ENCODE data around the gene GRK5.

DNA sequence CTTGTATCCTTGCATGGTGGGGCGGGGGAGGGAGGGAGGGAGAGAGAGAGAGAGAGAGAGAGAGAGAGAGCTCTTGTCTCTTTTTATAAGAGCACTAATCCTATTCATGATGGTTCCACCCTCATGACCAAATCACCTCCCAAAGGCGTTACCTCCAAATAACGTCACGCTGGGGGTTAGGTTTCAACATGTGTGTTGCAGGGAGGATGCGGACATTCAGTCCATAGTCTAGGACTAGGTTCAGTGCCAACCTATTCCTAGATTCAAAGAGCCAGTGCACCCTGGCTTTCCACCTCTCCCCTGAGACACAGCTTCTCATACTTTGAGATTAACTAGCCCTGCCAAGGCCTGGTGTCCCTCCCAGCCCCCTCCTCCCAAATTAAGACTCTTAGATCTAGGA is 123.0 kb downstream of the GRK5 start:
- TF ChIP-seq, protein P1, sequence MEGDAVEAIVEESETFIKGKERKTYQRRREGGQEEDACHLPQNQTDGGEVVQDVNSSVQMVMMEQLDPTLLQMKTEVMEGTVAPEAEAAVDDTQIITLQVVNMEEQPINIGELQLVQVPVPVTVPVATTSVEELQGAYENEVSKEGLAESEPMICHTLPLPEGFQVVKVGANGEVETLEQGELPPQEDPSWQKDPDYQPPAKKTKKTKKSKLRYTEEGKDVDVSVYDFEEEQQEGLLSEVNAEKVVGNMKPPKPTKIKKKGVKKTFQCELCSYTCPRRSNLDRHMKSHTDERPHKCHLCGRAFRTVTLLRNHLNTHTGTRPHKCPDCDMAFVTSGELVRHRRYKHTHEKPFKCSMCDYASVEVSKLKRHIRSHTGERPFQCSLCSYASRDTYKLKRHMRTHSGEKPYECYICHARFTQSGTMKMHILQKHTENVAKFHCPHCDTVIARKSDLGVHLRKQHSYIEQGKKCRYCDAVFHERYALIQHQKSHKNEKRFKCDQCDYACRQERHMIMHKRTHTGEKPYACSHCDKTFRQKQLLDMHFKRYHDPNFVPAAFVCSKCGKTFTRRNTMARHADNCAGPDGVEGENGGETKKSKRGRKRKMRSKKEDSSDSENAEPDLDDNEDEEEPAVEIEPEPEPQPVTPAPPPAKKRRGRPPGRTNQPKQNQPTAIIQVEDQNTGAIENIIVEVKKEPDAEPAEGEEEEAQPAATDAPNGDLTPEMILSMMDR (IDR thresholded peaks at IDR 0.05), result no peak
- TF ChIP-seq POLR2A (IDR thresholded peaks at IDR 0.05), result no peak

All from Peyer's patch (tissue), 4 donors.